Gastrocnemius medialis (tissue), 4 donors: ENCODE results near the gene TTLL10.

Experiments
- CTCF ChIP-seq, 5 experiments: fragments of 450-650 bp in 3 of 5; fragments of 200-600 bp in 2 of 5; sonication (generic) in 2 of 5; IDR thresholded peaks in 4 of 5; conservative IDR thresholded peaks in 1 of 5; 1 replicate in 4 of 5; 2 replicates in 1 of 5; pipeline ENCODE4 v1.5.1; 2016 to 2019; ENCODE audit warnings: antibody characterized with exemption in 5 of 5, mild to moderate bottlenecking in 3 of 5, moderate library complexity in 3 of 5
- POLR2A ChIP-seq, 2 donors: fragments of 450-650 bp; IDR thresholded peaks; one replicate each; pipeline ENCODE4 v1.6.1; 2017; ENCODE audit warnings: antibody characterized with exemption in 2 of 2, mild to moderate bottlenecking in 2 of 2, moderate library complexity in 2 of 2

GRCh38 chr1:1149416-1149815, 24.3 kb upstream of the TTLL10 start:
- no peak for TF ChIP-seq CTCF (IDR thresholded peaks at IDR 0.05 in 4 of 5, conservative IDR thresholded peaks at IDR 0.05 in 1 of 5)
- TF ChIP-seq POLR2A (IDR thresholded peaks at IDR 0.05), result no peak
